HepG2 (cell line): ENCODE measurements around the gene C14orf93. TPM values are rescaled to one million over a fixed set of nuclear protein-coding genes. Genes with fewer than 3 reads are reported as not detected.
A peak's percentile ranks its signal among the peaks of the same experiment; 100 is the strongest.

Source experiments
- MLLT10 ChIP-seq: sonication (generic); formaldehyde crosslinking; IDR thresholded peaks from 2 replicates; pipeline ENCODE4 v1.4.0; 2020; ENCODE audit warnings: missing genetic modification reagents
- MZF1 ChIP-seq: sonication (generic); formaldehyde crosslinking; IDR thresholded peaks from 2 replicates; pipeline ENCODE4 v1.8.1; 2023; ENCODE audit warnings: mild to moderate bottlenecking, missing genetic modification reagents, borderline replicate concordance
- NFE2L2 ChIP-seq: fragments of 150-350 bp; IDR thresholded peaks from 2 replicates; pipeline ENCODE4 v1.6.1; 2014; ENCODE audit warnings: low read length
- NR2F6 ChIP-seq, 2 experiments: IDR thresholded peaks; 2 replicates each; pipeline ENCODE4 v1.6.1; 2016; ENCODE audit warnings: antibody characterized with exemption in 1 of 2, mild to moderate bottlenecking in 1 of 2
- ONECUT2 ChIP-seq: sonication (generic); formaldehyde crosslinking; IDR thresholded peaks from 2 replicates; pipeline ENCODE4 v1.4.0; 2020; ENCODE audit warnings: missing genetic modification reagents
- SOX6 ChIP-seq, 2 experiments: fragments of 450-650 bp in 1 of 2; sonication (generic) in 1 of 2; formaldehyde crosslinking in 1 of 2; IDR thresholded peaks; 2 replicates each; pipeline versions ENCODE4 v1.4.0 to v1.6.1; 2017 to 2020; ENCODE audit warnings: antibody characterized with exemption in 1 of 2, mild to moderate bottlenecking in 1 of 2, missing genetic modification reagents in 1 of 2
- SSRP1 ChIP-seq: IDR thresholded peaks from 2 replicates; pipeline ENCODE4 v1.6.1; 2016; ENCODE audit warnings: control low read depth
- TBX3 ChIP-seq: fragments of 450-650 bp; IDR thresholded peaks from 2 replicates; pipeline ENCODE4 v1.6.1; 2017; ENCODE audit warnings: antibody characterized with exemption, mild to moderate bottlenecking, inconsistent platforms, borderline replicate concordance
- ZBTB34 ChIP-seq: sonication (generic); formaldehyde crosslinking; IDR thresholded peaks from 2 replicates; pipeline ENCODE4 v1.8.0; 2022; ENCODE audit warnings: mild to moderate bottlenecking, missing genetic modification reagents
- ZKSCAN1 ChIP-seq: fragments of 150-350 bp; IDR thresholded peaks from 2 replicates; pipeline ENCODE4 v1.6.1; 2014; ENCODE audit warnings: low read length
- ZMYM4 ChIP-seq: sonication (generic); formaldehyde crosslinking; IDR thresholded peaks from 2 replicates; pipeline ENCODE4 v1.8.1; 2023; ENCODE audit warnings: mild to moderate bottlenecking, missing genetic modification reagents
- ZNF143 ChIP-seq: sonication (generic); formaldehyde crosslinking; IDR thresholded peaks from 2 replicates; pipeline ENCODE4 v1.4.0; 2020; ENCODE audit warnings: missing genetic modification reagents
- ZNF331 ChIP-seq: sonication (generic); formaldehyde crosslinking; IDR thresholded peaks from 2 replicates; pipeline ENCODE4 v1.4.0; 2020; ENCODE audit warnings: missing genetic modification reagents
- ZNF407 ChIP-seq: sonication (generic); formaldehyde crosslinking; IDR thresholded peaks from one replicate; pipeline ENCODE4 v1.5.1; 2020; ENCODE audit warnings: mild to moderate bottlenecking, missing genetic modification reagents; ENCODE audit errors: not compliant biosample characterization
- ZNF576 ChIP-seq: sonication (generic); formaldehyde crosslinking; IDR thresholded peaks from 2 replicates; pipeline ENCODE4 v1.4.0; 2020; ENCODE audit warnings: mild to moderate bottlenecking, missing genetic modification reagents
- ZXDC ChIP-seq: sonication (generic); formaldehyde crosslinking; IDR thresholded peaks from 2 replicates; pipeline ENCODE4 v1.5.0; 2020; ENCODE audit warnings: mild to moderate bottlenecking, missing genetic modification reagents
- polyA plus RNA-seq, 8 experiments: library from polyadenylated mRNA; depleted of rRNA in 3 of 8; stranded (reverse) in 7 of 8; unstranded in 1 of 8; fragments of >200 nt; fragmentation: Illumina TruSeq in 4 of 8; extraction: Trizol in 4 of 8; gene quantifications; 2 replicates each; pipeline versions ENCODE4 v1.2.1 to v1.2.3, GENCODE V29; 2011 to 2016; ENCODE audit warnings: low read depth in 4 of 8, missing spikeins in 1 of 8, mixed read lengths in 1 of 8; ENCODE audit not compliant: insufficient read depth in 1 of 8
- total RNA-seq, 5 experiments: library from RNA; depleted of rRNA; stranded (reverse); fragments of >200 nt; fragmentation: Illumina TruSeq; extraction: Trizol; gene quantifications; 2 replicates each; pipeline ENCODE4 v1.2.3, GENCODE V29; 2016; ENCODE audit warnings: low read depth in 1 of 5

Gene C14orf93
- total and polyA plus RNA-seq, 2 of the 13 experiments (the other 11 are each of a cell fraction or from before 2014, with no cell fraction given), result 11.4 to 22.5 TPM

GRCh38 chr14:23056145-23056955 is 46.4 kb upstream of the C14orf93 start (continued):
- TF ChIP-seq ZXDC (CRISPR knock-in tag) (no peak), SSRP1 (CRISPR knock-in tag) (no peak), ZNF407 (CRISPR knock-in tag) (peak; percentile 17), ZKSCAN1 (0 out of 2 replicates have a peak, but pooled peaks have one; percentile 14), SOX6 (IDR thresholded peaks at IDR 0.05) (no peak), SOX6 (CRISPR knock-in tag; IDR thresholded peaks at IDR 0.05) (no peak), ZNF576 (CRISPR knock-in tag) (no peak), MLLT10 (CRISPR knock-in tag) (no peak), NR2F6 (IDR thresholded peaks at IDR 0.05) (no peak; the same call in 1 of the 2 replicates), NR2F6 (CRISPR knock-in tag; IDR thresholded peaks at IDR 0.05) (peak; percentile 26; the same call in 1 of the 2 replicates), NFE2L2 (0 out of 2 replicates have a peak, but pooled peaks have one; percentile 2), ZNF143 (CRISPR knock-in tag) (no peak), ZMYM4 (CRISPR knock-in tag) (peak; percentile 26; the same call in 1 of the 2 replicates), ZBTB34 (CRISPR knock-in tag) (no peak), MZF1 (no peak), ZNF331 (CRISPR knock-in tag) (peak; percentile 85; the same call in 1 of the 2 replicates), ONECUT2 (CRISPR knock-in tag) (0 out of 2 replicates have a peak, but pooled peaks have one; percentile 12), TBX3 (no peak)
